Stimulated activated CD4-positive, alpha-beta T cell treated with anti-CD3 and anti-CD28 coated beads, Interleukin-2, amount 100 ng/mL, for 48 hours (primary cell): ENCODE data around the gene SAFB.

ENCODE experiments used
- DNase-seq, 2 donors: peaks; one replicate each; pipeline ENCODE4 v3.0.0-alpha.2; 2020

The SAFB gene

DNA sequence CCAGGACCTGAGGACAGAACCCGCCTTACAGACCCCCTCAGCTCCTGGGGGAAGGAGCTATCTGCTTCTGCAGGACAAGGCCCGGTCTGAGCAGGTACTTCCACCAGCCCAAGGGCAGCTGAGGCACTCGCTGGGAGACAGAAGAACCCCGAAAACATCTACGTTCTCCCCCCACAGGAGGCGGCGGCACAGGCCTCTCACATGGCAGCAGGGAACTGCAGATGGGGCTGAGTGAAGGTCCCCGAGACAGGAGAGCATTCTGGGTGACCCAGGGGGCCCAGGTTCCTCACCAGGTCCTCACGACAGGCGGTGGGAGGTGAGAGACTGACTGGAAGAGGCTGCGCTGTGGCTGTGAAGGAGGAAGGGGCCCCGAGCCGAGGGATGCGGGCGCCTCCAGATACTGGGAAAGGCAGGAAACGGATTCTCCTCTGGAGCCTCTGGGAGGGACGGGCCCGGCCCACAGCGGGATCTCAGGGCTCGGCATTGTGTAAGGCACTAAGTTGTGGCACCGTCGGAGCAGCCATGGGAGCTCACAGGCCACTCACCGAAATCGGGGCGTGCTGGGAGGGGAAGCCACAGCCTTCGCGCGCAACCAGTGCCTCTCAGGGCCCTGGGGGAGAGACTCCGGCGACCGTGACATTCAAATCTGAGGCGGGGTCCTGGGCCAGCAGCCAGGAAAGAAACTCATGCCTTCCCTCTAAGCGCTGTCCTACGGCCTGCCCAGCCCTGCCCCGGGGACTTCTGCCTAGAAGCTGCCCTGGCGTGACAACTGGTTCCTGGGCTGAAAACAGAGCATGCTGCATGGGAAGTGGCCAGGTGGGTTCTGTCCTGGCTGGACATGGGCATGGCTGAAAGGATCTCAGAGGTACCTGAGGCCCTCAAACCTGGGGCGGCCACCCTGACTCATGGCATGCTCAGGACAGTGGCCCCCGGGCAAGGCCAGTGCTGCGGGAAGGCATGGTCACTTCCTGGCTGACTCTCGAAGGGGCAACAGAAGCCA lies 81.2 kb downstream of the SAFB start:
- DNase-seq: no peak

DNA sequence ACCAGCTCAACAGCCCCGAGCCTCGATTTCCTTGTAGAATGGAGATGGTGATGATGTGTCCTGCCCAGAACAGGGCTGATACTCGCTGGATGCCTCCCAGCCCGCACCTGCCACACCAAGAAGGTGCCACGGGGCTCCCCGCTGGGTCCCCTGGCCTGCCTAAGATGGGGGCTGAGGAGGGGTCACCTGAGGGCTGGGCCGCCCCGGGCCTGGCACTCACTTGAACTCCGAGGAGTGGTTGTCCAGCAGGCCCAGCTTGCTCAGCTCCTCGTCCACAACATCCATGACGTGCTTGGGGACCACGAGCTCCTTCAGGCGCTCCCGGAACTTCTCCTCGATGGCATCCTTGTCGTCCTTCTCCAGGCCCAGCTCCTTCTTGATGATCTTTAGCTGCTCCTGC lies 82.7 kb downstream of the SAFB start:
- no peak for DNase-seq

DNA sequence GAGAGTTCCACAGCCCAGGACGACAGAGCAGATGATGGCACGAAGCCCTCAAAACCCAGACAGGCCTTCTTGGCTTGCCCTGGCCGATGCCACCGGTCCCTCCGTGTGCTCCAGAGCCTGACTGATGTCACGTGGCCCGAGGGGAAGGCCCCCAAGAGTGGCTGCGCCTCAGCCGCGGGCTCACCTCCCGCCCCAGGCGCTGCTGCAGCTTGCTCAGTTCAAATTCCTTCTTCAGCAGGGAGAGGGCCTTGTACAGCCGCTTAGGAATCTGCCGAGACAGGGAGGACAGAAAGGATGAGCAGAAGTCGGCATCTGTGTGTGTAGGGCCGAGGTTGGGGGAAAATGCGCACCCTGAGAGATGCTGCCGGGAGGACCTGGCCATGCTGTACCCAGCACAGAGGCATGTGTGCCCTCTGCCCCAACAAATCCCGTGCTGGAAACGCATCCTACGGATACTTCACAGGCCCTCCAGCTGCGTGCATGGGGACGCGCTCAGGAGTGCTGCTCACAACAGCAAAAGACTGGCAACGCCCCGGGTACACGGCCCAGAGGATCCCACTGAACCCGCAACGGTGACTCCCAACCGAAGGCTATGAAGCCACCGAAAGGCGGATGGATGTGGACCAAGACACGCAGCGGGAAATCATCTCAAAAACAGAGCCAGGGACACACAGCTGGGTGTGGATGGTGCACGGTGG lies 84.1 kb downstream of the SAFB start:
- no peak for DNase-seq

DNA sequence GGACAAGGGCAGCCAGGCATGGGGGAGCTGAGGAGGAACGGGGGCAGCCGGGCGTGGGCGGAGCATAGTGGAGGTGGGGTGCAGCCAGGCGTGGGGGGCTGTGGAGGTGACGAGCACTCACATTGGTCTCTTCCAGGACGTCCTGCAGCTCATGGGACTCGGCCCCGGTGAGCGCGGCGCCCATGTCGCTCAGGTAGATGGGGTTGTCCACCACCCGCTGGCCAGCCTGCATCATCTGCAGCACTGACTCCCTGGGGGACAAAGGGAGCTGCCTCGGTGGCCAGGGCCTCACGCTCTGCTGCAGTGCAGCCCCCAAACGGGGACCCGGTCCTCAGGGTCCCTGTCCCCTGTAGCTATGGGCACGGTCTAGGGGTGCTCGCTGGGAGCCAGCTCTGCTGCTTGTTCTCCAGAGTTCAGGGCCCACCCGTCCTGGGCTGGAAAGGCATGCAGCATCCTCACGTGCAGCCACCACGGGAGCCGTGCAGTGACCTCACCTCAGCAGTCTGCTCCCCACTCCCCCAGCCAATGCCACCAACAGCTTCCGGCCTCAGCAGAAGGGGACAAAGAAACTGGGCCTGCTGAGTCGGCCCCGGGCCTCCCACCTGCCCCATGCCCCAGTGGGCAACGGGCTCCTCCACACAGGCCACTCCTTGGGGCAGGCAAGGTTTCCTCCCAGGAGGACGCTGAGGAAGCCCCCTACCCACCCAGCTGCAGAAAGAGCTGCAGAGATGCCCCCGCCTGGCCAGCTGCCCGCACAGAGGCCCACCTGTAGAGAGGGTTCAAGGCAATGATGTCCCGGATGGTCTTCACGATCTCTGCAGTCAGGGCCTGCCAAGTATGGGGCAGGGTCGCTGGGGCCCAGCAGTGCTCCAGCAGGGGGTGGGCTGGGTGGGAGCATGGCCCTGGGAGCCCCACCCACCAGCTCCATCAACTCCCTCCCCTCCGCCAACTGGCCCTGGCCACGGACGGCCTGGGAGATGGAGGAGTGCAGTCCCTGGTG lies 85.0 kb downstream of the SAFB start:
- DNase-seq: no peak

DNA sequence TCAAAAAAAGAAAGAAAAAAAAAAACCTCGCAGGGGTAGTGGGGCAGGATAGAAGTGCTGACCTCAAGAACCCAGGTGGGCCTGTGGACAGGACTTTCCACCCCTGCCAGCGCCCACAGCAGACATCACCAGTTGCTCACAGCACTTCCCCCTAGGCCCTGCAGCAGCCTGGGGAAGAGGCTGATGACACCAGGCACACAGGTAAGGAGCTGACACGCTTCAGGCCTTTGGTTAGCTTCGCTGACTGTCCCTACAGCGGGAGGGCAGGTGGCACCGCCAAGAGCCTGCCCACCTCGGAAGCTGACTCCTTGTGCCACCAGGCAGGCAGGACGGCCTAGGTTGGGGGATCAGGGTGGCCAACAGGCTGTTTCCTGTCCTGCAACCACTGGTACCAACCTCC lies 88.1 kb downstream of the SAFB start:
- no peak for DNase-seq

GRCh38 chr19:5711713-5712161 lies 88.9 kb downstream of the SAFB start:
- no peak for DNase-seq

DNA sequence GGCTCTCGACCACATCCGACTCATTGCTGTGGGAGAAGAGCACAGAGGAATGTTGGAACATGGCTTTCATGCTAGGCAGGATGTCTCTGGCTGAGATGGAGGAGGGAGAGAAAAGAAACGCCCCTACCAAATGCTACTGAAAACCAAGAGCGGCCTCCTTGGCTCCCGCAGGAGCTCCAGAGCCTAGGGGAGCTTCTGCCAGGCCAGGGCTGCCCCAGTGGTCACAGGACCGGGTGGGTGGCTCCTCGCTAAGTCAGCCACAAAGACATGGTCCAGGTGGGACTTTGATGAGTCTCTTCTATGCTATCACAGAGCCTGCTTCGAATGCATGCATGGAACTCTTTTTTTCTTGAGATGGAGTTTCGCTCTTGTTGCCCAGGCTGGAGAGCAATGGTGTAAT lies 90.3 kb downstream of the SAFB start:
- DNase-seq: no peak

DNA sequence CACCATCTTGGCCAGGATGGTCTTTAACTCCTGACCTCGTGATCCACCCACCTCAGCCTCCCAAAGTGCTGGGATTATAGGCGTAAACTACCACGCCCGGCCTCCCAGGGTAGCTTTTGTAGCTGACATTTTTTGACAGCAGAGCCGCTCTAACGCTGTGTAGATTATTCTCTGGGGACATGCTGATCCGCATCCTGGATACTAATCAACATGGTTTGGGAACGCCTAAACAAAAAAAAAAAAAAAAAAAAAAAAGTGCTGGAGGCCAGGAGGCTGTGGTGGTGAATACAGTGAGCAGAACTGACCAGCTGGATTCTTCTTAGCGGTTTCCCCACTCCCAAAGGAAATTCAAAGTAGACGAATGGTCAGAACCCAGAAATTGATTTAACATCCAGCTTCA lies 91.9 kb downstream of the SAFB start:
- no peak for DNase-seq

GRCh38 chr19:5717215-5717935 lies 94.5 kb downstream of the SAFB start:
- no peak for DNase-seq
